HepG2 (cell line): ENCODE data around the gene SYNJ2.

Source experiments
- PCBP1 ChIP-seq: fragments of 200-400 bp; formaldehyde crosslinking; IDR thresholded peaks from 2 replicates; pipeline ENCODE4 v1.6.1; 2017; ENCODE audit warnings: mild to moderate bottlenecking, low read depth, low read length, borderline replicate concordance
- TFDP1 ChIP-seq: IDR thresholded peaks from 2 replicates; pipeline ENCODE4 v1.6.1; 2016; ENCODE audit warnings: missing compliant biosample characterization, missing genetic modification reagents, borderline replicate concordance
- ZNF296 ChIP-seq: sonication (generic); formaldehyde crosslinking; conservative IDR thresholded peaks from 2 replicates; pipeline ENCODE4 v1.5.0; 2020; ENCODE audit warnings: mild to moderate bottlenecking, missing genetic modification reagents

- no peak for TF ChIP-seq TFDP1 (CRISPR knock-in tag)
- no peak for TF ChIP-seq ZNF296 (CRISPR knock-in tag)
- TF ChIP-seq PCBP1, result no peak
Observed at GRCh38 chr6:157966589-157966977, 15.1 kb upstream of the SYNJ2 start.
